KMS-11 (cell line): ENCODE data around the gene ANGPTL2.
"Not testable (repeated sequence)": the region's sequence is repeated elsewhere in the genome, so short reads cannot be mapped to it uniquely, and the experiment has no call there.

Experiments
- H2AFZ ChIP-seq: fragments of 200-600 bp; sonication (generic); 2 replicates; pipeline ENCODE4 v1.6.1; 2016; ENCODE audit warnings: antibody characterized with exemption, mixed run types, low read depth
- H3K27ac ChIP-seq: fragments of 200-600 bp; sonication (generic); 2 replicates; pipeline ENCODE4 v1.6.1; 2016; ENCODE audit warnings: mild to moderate bottlenecking, mixed run types
- H3K27me3 ChIP-seq: fragments of 200-600 bp; sonication (generic); 2 replicates; pipeline ENCODE4 v1.6.1; 2017; ENCODE audit warnings: mild to moderate bottlenecking, low read depth, mixed run types, moderate library complexity; ENCODE audit not compliant: insufficient read depth
- H3K36me3 ChIP-seq: fragments of 200-600 bp; sonication (generic); 2 replicates; pipeline ENCODE4 v1.6.1; 2017; ENCODE audit warnings: mild to moderate bottlenecking, mixed run types; ENCODE audit not compliant: insufficient read depth
- H3K4me1 ChIP-seq: fragments of 200-600 bp; sonication (generic); 2 replicates; pipeline ENCODE4 v1.6.1; 2016; ENCODE audit warnings: mild to moderate bottlenecking, low read depth, mixed run types; ENCODE audit not compliant: poor library complexity, severe bottlenecking
- H3K4me2 ChIP-seq: fragments of 200-600 bp; sonication (generic); 2 replicates; pipeline ENCODE4 v1.7.0; 2016; ENCODE audit warnings: mild to moderate bottlenecking, mixed run types
- H3K4me3 ChIP-seq: fragments of 200-600 bp; sonication (generic); IDR thresholded peaks from 2 replicates; pipeline ENCODE4 v1.6.1; 2017; ENCODE audit warnings: low read depth, low read length, mixed read lengths; ENCODE audit not compliant: insufficient read depth
- H3K79me2 ChIP-seq: fragments of 200-600 bp; sonication (generic); 2 replicates; pipeline ENCODE4 v1.6.1; 2016; ENCODE audit warnings: low read depth, mixed run types; ENCODE audit not compliant: insufficient read depth
- H3K9ac ChIP-seq: fragments of 200-600 bp; sonication (generic); 2 replicates; pipeline ENCODE4 v1.6.1; 2016; ENCODE audit warnings: mild to moderate bottlenecking, mixed run types
- H4K20me1 ChIP-seq: fragments of 200-600 bp; sonication (generic); 2 replicates; pipeline ENCODE4 v1.6.1; 2016; ENCODE audit warnings: mild to moderate bottlenecking, mixed run types; ENCODE audit not compliant: insufficient read depth
- CTCF ChIP-seq: fragments of 200-600 bp; sonication (generic); conservative IDR thresholded peaks from 2 replicates; pipeline ENCODE4 v1.6.1; 2017; ENCODE audit warnings: low read depth, mild to moderate bottlenecking, antibody characterized with exemption, low read length, moderate library complexity, mixed read lengths

Gene ANGPTL2

DNA sequence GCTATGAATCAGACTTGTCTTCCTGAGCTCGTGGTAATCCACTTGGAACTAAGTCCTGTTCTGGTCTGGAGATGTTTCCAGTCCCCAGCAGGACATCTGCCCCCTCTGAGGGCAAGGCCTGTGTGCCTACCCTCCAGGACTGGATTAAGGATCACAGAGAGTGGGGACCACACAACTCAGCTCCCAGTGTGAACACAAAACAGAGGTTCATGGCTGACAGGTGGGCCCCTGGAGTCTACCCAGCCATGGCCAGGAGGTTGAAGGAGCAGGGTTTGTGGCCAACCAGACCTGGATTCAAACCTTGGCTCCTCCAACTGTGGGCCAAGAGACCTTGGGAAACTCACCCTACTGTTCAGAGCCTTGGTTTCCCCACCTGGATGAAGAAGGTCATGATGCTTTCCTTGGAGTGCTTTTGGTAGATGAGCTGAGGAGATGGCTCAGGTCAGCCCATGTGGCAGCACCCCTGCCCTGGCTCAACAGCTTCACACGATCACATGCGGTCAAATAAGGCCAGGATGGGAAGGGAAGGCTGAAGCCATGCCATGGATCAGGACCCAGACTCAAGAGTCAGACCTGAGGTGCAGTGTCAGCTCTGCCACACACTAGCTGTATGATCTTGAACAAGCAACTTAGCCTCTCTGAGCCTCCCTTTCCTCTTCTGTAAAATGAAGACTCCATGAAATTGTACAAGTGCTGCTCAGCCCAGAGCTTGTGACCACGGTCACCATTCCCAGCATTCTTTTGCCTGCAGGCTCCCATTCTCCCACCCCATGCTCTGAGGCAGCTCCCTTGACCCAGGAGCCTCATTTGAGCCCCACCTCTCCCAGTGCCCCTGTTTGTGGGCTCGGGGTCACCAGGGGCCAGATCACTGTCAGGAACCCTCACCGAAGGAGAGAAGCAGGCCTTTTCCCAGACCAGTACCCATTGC lies 27.3 kb upstream of the ANGPTL2 start:
- TF ChIP-seq CTCF, result no peak
- H3K4me2 ChIP-seq, result no peak overlapping the region
- H3K9ac ChIP-seq, result no peak overlapping the region
- no peak overlapping the region for H2AFZ ChIP-seq
- no peaks in the 10 kb centered on the region for H4K20me1 ChIP-seq
- H3K4me3 ChIP-seq, result no peak overlapping the region
- no peaks in the 10 kb centered on the region for H3K79me2 ChIP-seq
- no peak overlapping the region for H3K27ac ChIP-seq
- no peaks in the 10 kb centered on the region for H3K36me3 ChIP-seq
- no peaks in the 10 kb centered on the region for H3K27me3 ChIP-seq
- H3K4me1 ChIP-seq, result peaks cover 12% of the 10 kb centered on the region

GRCh38 chr9:127149010-127149409 lies 26.6 kb upstream of the ANGPTL2 start:
- H3K4me2 ChIP-seq, result no peak overlapping the region
- H3K27me3 ChIP-seq, result no peaks in the 10 kb centered on the region
- H3K79me2 ChIP-seq, result no peaks in the 10 kb centered on the region
- H3K4me3 ChIP-seq, result no peak overlapping the region
- no peaks in the 10 kb centered on the region for H3K36me3 ChIP-seq
- no peak overlapping the region for H3K27ac ChIP-seq
- H4K20me1 ChIP-seq, result no peaks in the 10 kb centered on the region
- no peak overlapping the region for H2AFZ ChIP-seq
- H3K9ac ChIP-seq, result no peak overlapping the region
- peaks cover 5% of the 10 kb centered on the region for H3K4me1 ChIP-seq
- no peak for TF ChIP-seq CTCF

GRCh38 chr9:127148014-127148413 lies 25.6 kb upstream of the ANGPTL2 start:
- H4K20me1 ChIP-seq, result no peaks in the 10 kb centered on the region
- no peak overlapping the region for H3K9ac ChIP-seq
- H3K4me3 ChIP-seq, result no peak overlapping the region
- no peaks in the 10 kb centered on the region for H3K79me2 ChIP-seq
- no peak overlapping the region for H2AFZ ChIP-seq
- TF ChIP-seq CTCF, result no peak
- H3K4me2 ChIP-seq, result no peak overlapping the region
- H3K36me3 ChIP-seq, result no peaks in the 10 kb centered on the region
- no peaks in the 10 kb centered on the region for H3K27me3 ChIP-seq
- H3K27ac ChIP-seq, result no peak overlapping the region
- H3K4me1 ChIP-seq, result peaks cover 3% of the 10 kb centered on the region

DNA sequence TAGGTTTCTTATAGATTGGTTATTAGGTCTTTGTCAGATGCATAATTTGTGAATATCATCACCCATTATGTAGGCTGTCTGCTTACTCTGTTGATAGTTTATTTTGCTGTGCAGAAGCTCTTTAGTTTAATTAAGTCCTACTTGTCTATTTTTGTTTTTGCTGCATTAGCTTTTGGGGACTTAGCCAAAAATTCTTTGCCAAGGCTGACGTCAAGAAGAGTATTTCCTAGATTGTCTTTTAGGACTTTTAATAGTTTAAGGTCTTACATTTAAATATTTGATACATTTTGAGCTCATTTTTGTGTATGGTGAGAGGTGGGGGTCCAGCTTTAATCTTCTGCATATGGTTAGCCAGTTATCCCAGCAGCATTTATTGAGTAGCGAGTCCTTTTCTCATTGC lies 24.8 kb upstream of the ANGPTL2 start:
- H3K9ac ChIP-seq, result no peak overlapping the region
- no peak for TF ChIP-seq CTCF
- no peaks in the 10 kb centered on the region for H4K20me1 ChIP-seq
- no peaks in the 10 kb centered on the region for H3K36me3 ChIP-seq
- H2AFZ ChIP-seq, result no peak overlapping the region
- H3K4me1 ChIP-seq, result peaks cover 3% of the 10 kb centered on the region
- H3K79me2 ChIP-seq, result no peaks in the 10 kb centered on the region
- no peak overlapping the region for H3K27ac ChIP-seq
- H3K4me2 ChIP-seq, result no peak overlapping the region
- H3K4me3 ChIP-seq, result no peak overlapping the region
- H3K27me3 ChIP-seq, result no peaks in the 10 kb centered on the region

DNA sequence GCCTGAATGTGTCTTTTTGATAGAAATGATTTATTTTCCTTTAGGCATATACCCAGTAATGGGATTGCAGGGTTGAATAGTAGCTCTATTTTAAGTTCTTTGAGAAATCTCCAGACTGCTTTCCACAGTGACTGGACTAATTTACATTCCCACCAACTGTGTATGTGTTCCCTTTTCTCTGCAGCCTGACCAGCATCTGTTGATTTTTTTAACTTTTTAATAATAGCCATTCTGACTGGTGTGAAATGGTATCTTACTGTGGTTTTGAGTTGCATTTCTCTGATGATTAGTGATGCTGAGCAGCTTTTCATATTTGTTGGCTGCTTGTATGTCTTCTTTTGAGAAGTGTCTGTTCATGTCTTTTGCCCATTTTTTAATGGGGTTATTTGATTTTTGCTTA lies 24.4 kb upstream of the ANGPTL2 start:
- H3K36me3 ChIP-seq, H3K9ac ChIP-seq, H4K20me1 ChIP-seq, H3K27me3 ChIP-seq, H3K27ac ChIP-seq, H2AFZ ChIP-seq, H3K4me3 ChIP-seq, H3K4me2 ChIP-seq, H3K79me2 ChIP-seq, H3K4me1 ChIP-seq: not testable (repeated sequence)
